ENCODE data around the gene NCS1.
A peak's percentile ranks its signal among the peaks of the same experiment; 100 is the strongest.

NCS1 gene

GRCh38 chr9:130215341-130216119 lies 43.3 kb downstream of the NCS1 start:
- DNase-seq, result no peak

- DNase-seq, result no peak
These were observed 45.6 kb downstream of the NCS1 start for GRCh38 chr9:130217838-130218237.

- DNase-seq, result no peak
These were observed 47.5 kb downstream of the NCS1 start for GRCh38 chr9:130219661-130220096.

- no peak for DNase-seq
These were observed 48.1 kb downstream of the NCS1 start for GRCh38 chr9:130220352-130220751.

- DNase-seq, result no peak
These were observed 50.6 kb downstream of the NCS1 start for GRCh38 chr9:130222833-130223232.

- no peak for DNase-seq
These were observed 52.9 kb downstream of the NCS1 start for GRCh38 chr9:130225071-130225470.

GRCh38 chr9:130225586-130225985 lies 53.4 kb downstream of the NCS1 start:
- DNase-seq, result no peak

- no peak for DNase-seq
These were observed 53.9 kb downstream of the NCS1 start for GRCh38 chr9:130226112-130226511.

GRCh38 chr9:130227833-130228232 lies 55.6 kb downstream of the NCS1 start:
- DNase-seq, result no peak

- DNase-seq, result no peak
These were observed 57.6 kb downstream of the NCS1 start for GRCh38 chr9:130229759-130230158.

- DNase-seq, result no peak
These were observed 58.4 kb downstream of the NCS1 start for GRCh38 chr9:130230631-130231030.

- DNase-seq, result no peak
These were observed 60.8 kb downstream of the NCS1 start for GRCh38 chr9:130232899-130233586.

GRCh38 chr9:130233587-130233945 lies 61.4 kb downstream of the NCS1 start:
- no peak for DNase-seq

- no peak for DNase-seq
These were observed 62.4 kb downstream of the NCS1 start for GRCh38 chr9:130234340-130235260.

GRCh38 chr9:130235558-130236435 lies 63.6 kb downstream of the NCS1 start:
- peak; percentile 12 for DNase-seq

GRCh38 chr9:130236436-130236985 lies 64.3 kb downstream of the NCS1 start:
- no peak for DNase-seq

- no peak for DNase-seq
These were observed 64.9 kb downstream of the NCS1 start for GRCh38 chr9:130237076-130237475.

GRCh38 chr9:130237763-130238524 lies 65.7 kb downstream of the NCS1 start:
- DNase-seq, result no peak

- DNase-seq, result no peak
These were observed 67.1 kb downstream of the NCS1 start for GRCh38 chr9:130239363-130239695.

- no peak for DNase-seq
These were observed 67.6 kb downstream of the NCS1 start for GRCh38 chr9:130239741-130240241.

Data from NCI-H1048 (cell line).